Measurements from ENCODE around the gene RAB1B.
A peak's percentile ranks its signal among the peaks of the same experiment; 100 is the strongest.

RAB1B gene

GRCh38 chr11:66287889-66288670, 19.6 kb downstream of the RAB1B start:
- Histone ChIP-seq H3K27me3 (ENCODE audit: low read depth) (peaks cover 21% of the 10 kb centered on the region), H3K9me3 (no peaks in the 10 kb centered on the region), H3K36me3 (replicated peaks) (peaks cover 11% of the 10 kb centered on the region), H3K4me1 (peaks cover 9% of the 10 kb centered on the region), H3K4me3 (peak overlapping the region; percentile 71)
- DNase-seq (ENCODE audit: low spot score in 2 of 2) = no peak
- in situ Hi-C loops (cut with MboI; ENCODE audit: low sequenced_read_pairs) = no loop called here

DNA sequence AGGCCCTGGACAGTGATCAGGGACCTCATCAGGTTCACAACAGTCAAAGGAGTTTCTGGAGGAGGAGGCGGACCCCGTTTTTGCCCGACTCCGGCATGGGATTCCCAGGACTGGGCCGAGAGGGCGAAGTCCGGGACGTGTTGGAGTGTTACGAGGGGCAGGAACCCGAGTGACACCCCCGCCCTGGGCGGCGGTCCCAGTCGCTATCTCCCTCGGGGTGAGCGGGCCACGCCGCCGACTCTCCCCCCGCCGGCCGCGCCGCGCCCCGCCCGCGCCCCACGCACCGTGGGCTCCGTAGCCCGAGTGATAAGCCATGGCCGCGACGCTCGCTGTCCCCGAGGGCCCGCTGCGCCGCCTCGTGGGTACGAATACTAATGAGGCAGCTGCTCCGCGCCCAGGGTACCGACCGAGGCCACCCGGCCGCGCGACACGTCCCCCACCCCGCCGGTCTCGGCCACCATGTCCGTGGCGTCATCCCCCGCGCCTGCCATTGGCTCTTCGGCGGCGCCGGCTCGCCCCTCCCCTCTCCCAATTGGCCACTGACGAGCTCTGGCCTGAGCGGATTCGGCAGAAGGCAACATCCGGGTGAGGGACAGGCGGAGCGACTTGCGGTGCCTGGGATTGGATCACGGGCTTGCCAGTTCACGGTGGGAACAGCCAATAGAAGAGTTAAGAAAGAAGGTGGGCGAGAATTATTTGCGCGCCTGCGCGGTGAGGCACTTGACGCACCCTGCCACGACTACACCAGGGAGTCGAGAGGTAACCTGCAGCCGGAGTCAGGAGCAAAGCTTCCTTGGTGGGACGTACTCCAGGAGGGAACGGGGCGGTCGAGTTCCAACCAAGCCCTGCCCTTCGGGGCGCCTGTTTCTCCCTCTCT, 20.5 kb downstream of the RAB1B start, which contains the start of gene YIF1A:
TSS of gene YIF1A (minus strand) at position 473 of the 877 bp plus-strand sequence. CDS start at position 315, 158 bp downstream.
- peaks cover 29% of the 10 kb centered on the region for H3K27me3 ChIP-seq (ENCODE audit: low read depth)
- in situ Hi-C loops (cut with MboI; ENCODE audit: low sequenced_read_pairs) = no loop called here
- peak; percentile 99 for DNase-seq (ENCODE audit: low spot score in 2 of 2)
- H3K9me3 ChIP-seq = no peaks in the 10 kb centered on the region
- H3K36me3 ChIP-seq (replicated peaks) = peaks cover 11% of the 10 kb centered on the region
- peaks cover 9% of the 10 kb centered on the region for H3K4me1 ChIP-seq
- peak within 1 kb of the TSS; percentile 71 for H3K4me3 ChIP-seq

- Histone ChIP-seq H3K4me1 (peaks cover 9% of the 10 kb centered on the region), H3K36me3 (replicated peaks) (peaks cover 11% of the 10 kb centered on the region), H3K9me3 (no peaks in the 10 kb centered on the region), H3K4me3 (peak overlapping the region; percentile 71), H3K27me3 (ENCODE audit: low read depth) (peaks cover 29% of the 10 kb centered on the region)
- in situ Hi-C loops (cut with MboI; ENCODE audit: low sequenced_read_pairs) = no loop called here
- peak; percentile 59 to 90 for DNase-seq (ENCODE audit: low spot score in 2 of 2)
These were observed 21.3 kb downstream of the RAB1B start for GRCh38 chr11:66289548-66290329.

- no peak for DNase-seq (ENCODE audit: low spot score in 2 of 2)
- no peak overlapping the region for H3K4me3 ChIP-seq
These were observed 21.8 kb downstream of the RAB1B start for GRCh38 chr11:66290330-66290621.

DNA sequence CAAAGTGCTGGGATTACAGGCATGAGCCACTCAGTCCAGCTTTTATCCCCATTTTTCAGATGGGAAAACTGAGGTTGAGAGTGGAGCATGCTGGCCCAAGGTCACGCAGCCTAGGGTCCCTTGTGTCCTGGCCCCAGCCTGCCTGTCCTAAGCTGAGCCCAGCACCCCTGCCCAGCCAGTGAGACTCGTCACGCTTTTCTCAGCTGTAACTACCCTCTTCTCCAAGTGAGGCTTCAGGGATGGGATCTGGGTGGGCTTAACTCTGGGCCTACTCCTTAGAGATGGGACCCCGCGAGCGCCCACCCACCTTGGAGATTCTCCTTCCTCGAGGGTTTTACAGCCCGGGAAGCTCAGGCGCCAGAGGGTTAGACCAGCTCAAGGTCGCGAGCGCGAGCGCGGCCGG, 22.9 kb downstream of the RAB1B start:
- DNase-seq (ENCODE audit: low spot score in 2 of 2) = no peak
- H3K4me3 ChIP-seq = no peak overlapping the region
- no peaks in the 10 kb centered on the region for H3K9me3 ChIP-seq
- H3K36me3 ChIP-seq (replicated peaks) = peaks cover 6% of the 10 kb centered on the region
- peaks cover 29% of the 10 kb centered on the region for H3K27me3 ChIP-seq (ENCODE audit: low read depth)
- in situ Hi-C loops (cut with MboI; ENCODE audit: low sequenced_read_pairs) = no loop called here
- peaks cover 9% of the 10 kb centered on the region for H3K4me1 ChIP-seq

More at GRCh38 chr11:66290330-66290621, 21.8 kb downstream of the RAB1B start:
- peaks cover 8% of the 10 kb centered on the region for H3K36me3 ChIP-seq (replicated peaks)
- in situ Hi-C loops (cut with MboI; ENCODE audit: low sequenced_read_pairs) = no loop called here
- H3K9me3 ChIP-seq = no peaks in the 10 kb centered on the region
- peaks cover 29% of the 10 kb centered on the region for H3K27me3 ChIP-seq (ENCODE audit: low read depth)
- peaks cover 9% of the 10 kb centered on the region for H3K4me1 ChIP-seq

- in situ Hi-C loops (cut with MboI; ENCODE audit: low sequenced_read_pairs) = no loop called here
- peaks cover 29% of the 10 kb centered on the region for H3K27me3 ChIP-seq (ENCODE audit: low read depth)
- peak within 1 kb of the TSS; percentile 21 for H3K4me3 ChIP-seq
- H3K4me1 ChIP-seq = peaks cover 9% of the 10 kb centered on the region
- H3K36me3 ChIP-seq (replicated peaks) = peaks cover 3% of the 10 kb centered on the region
- no peak for DNase-seq (ENCODE audit: low spot score in 2 of 2)
- H3K9me3 ChIP-seq = no peaks in the 10 kb centered on the region
These were observed 23.5 kb downstream of the RAB1B start, which contains the start of gene TMEM151A for GRCh38 chr11:66291706-66292542. TMEM151A (plus strand) TSS chr11:66291894; CDS start chr11:66292014, 120 bp downstream.

DNA sequence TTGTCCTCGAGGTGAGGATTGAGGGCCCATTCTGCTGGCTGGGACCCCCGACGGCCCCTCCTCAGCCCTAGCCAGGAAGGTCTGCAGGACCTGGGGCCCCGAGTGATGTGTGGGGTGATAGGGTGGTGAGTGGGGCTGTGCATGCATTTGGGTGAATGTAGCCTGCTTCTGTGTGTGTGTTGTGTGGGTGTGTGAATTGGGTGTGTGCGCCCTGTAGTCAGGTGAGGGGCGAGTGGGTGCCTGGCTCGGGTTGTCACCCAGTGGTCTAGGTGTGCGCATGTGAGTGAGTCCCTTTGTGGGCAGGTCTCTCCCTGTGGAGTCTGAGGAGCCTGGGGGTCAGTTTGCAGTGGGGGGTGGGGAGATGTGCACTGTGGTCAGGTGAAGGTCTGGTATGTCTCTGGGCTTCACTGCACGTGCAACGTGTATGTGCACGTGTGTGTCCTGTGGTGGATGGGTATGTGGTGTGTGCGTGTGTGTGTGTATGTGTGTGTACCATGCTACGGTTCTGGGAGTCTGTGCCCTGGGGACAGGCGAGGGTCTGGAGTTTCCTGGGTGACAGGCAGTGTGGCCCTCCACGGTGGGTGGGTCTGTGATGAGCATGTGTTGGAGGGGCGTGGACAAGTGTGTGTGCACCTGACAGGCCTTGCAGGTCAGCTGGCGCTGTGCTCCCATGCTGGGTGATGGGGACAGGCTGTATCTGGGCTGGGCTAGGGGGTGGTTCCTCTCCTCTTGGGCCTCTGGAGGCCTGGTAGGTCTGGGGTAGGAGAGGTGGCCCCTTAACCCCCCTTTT, 24.3 kb downstream of the RAB1B start:
- no peak overlapping the region for H3K4me3 ChIP-seq
- peaks cover 29% of the 10 kb centered on the region for H3K27me3 ChIP-seq (ENCODE audit: low read depth)
- in situ Hi-C loops (cut with MboI; ENCODE audit: low sequenced_read_pairs) = no loop called here

DNA sequence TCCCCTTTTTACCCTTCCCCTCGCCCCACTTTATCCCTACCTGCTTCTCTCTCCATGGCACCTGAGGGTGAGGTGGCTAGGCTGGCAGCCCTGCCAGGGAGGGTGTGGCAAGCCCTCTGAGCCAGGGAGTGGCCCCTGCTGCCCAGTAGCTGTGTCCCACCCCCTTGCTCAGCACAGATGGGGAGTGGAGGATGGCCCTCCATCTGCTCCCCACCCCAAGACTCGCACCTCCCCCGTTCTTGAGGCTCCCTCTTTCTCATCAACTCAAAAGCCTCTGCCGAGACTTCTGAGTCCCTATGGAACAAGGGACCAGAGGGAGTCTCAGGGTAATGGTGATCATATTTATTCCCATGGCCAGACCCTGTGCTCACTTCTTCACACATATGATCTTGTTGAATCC, 24.9 kb downstream of the RAB1B start:
- Histone ChIP-seq H3K9me3 (no peaks in the 10 kb centered on the region), H3K27me3 (ENCODE audit: low read depth) (peaks cover 29% of the 10 kb centered on the region), H3K4me1 (peaks cover 5% of the 10 kb centered on the region), H3K4me3 (no peak overlapping the region), H3K36me3 (replicated peaks) (peaks cover 3% of the 10 kb centered on the region)
- no peak for DNase-seq (ENCODE audit: low spot score in 2 of 2)
- in situ Hi-C loops (cut with MboI; ENCODE audit: low sequenced_read_pairs) = no loop called here

More for the DNA sequence above, 24.3 kb downstream of the RAB1B start:
- H3K9me3 ChIP-seq = no peaks in the 10 kb centered on the region
- peaks cover 9% of the 10 kb centered on the region for H3K4me1 ChIP-seq
- no peak for DNase-seq (ENCODE audit: low spot score in 2 of 2)
- peaks cover 3% of the 10 kb centered on the region for H3K36me3 ChIP-seq (replicated peaks)

DNA sequence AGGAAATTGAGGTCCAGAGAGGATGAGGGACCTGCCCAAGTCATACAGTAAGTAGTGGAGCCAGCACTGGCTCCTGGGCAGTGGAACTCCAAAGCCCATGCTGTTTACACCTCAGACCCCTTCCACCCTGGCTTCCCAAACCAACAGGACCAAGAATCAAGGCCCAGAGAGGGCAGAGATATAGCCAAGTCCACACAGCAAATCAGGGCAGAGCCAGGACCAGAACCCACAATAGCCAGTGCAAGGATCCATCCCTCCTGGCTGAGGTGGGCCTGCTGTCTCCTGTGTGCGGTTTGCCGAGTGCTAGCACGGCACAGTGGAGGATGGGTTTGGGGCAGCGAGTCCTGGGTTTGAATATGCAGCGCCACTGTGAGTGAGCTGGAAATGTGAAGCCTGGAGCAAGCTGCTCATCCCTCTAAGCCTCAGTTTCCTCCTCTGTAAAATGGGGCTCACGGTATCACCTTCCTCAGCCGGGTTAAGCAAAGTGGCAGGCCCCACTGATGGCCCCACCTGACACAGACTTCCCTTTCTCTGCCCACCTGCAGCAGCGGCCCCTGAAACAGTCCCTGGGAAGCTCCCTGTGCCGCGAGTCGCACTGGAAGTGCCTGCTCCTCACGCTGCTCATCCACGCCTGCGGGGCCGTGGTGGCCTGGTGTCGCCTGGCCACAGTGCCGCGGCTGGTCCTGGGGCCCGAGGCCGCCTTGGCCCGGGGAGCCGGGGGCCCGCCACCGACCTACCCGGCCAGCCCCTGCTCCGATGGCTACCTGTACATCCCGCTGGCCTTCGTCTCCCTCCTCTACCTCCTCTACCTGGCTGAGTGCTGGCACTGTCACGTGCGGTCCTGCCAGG, 25.6 kb downstream of the RAB1B start:
- DNase-seq (ENCODE audit: low spot score in 2 of 2) = no peak
- no peaks in the 10 kb centered on the region for H3K36me3 ChIP-seq (replicated peaks)
- H3K27me3 ChIP-seq (ENCODE audit: low read depth) = peaks cover 29% of the 10 kb centered on the region
- in situ Hi-C loops (cut with MboI; ENCODE audit: low sequenced_read_pairs) = no loop called here
- no peak overlapping the region for H3K4me3 ChIP-seq
- peaks cover 5% of the 10 kb centered on the region for H3K4me1 ChIP-seq
- H3K9me3 ChIP-seq = no peaks in the 10 kb centered on the region

DNA sequence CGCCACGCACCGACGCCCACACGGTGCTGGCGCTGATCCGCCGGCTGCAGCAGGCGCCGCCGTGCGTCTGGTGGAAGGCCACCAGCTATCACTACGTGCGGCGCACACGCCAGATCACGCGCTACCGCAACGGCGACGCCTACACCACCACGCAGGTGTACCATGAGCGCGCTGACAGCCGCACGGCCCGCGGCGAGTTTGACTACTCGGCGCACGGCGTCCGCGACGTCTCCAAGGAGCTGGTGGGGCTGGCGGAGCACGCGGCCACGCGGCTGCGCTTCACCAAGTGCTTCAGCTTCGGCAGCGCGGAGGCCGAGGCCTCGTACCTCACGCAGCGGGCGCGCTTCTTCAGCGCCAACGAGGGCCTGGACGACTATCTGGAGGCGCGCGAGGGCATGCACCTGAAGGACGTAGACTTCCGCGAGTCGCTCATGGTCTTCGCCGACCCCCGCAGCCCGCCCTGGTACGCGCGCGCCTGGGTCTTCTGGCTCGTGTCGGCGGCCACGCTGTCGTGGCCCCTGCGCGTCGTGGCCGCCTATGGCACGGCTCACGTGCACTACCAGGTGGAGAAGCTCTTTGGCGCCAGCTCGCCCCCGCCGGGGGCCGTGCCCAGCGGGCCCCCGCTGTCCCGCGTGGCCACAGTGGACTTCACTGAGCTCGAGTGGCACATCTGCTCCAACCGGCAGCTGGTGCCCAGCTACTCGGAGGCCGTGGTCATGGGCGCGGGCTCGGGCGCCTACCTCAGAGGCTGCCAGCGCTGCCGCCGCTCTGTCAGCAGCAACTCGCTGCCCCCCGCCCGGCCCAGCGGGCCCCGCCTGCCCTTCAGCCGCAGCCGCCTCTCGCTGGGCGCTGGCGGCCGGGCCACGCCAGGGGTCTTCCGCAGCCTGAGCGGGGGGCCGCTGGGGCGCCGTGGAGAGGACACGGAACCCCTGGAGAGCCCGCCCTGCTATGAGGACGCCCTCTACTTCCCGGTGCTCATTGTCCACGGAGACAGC, 26.5 kb downstream of the RAB1B start:
- no peak for DNase-seq (ENCODE audit: low spot score in 2 of 2)
- in situ Hi-C loops (cut with MboI; ENCODE audit: low sequenced_read_pairs) = no loop called here
- H3K27me3 ChIP-seq (ENCODE audit: low read depth) = peaks cover 29% of the 10 kb centered on the region

GRCh38 chr11:66297610-66298009, 29.2 kb downstream of the RAB1B start:
- no peaks in the 10 kb centered on the region for H3K4me1 ChIP-seq
- no peak overlapping the region for H3K4me3 ChIP-seq
- H3K27me3 ChIP-seq (ENCODE audit: low read depth) = peaks cover 13% of the 10 kb centered on the region
- DNase-seq (ENCODE audit: low spot score in 2 of 2) = no peak
- H3K36me3 ChIP-seq (replicated peaks) = no peaks in the 10 kb centered on the region
- in situ Hi-C loops (cut with MboI; ENCODE audit: low sequenced_read_pairs) = no loop called here
- no peaks in the 10 kb centered on the region for H3K9me3 ChIP-seq

More for the DNA sequence above, 26.5 kb downstream of the RAB1B start:
- Histone ChIP-seq H3K36me3 (replicated peaks) (no peaks in the 10 kb centered on the region), H3K4me3 (no peak overlapping the region), H3K9me3 (no peaks in the 10 kb centered on the region), H3K4me1 (peaks cover 2% of the 10 kb centered on the region)
